NCI-H2107 treated with DMSO at 0.1 percent for 48 hours (cell line): Measurements from ENCODE around the gene AMIGO1.

Experiments
- DNase-seq: peaks from one replicate; lab custom pipeline; 2025; ENCODE audit not compliant: unreplicated experiment; lab: John Stamatoyannopoulos, UW

AMIGO1 gene

GRCh38 chr1:109503935-109504334 lies 5.6 kb downstream of the AMIGO1 start:
- DNase-seq, result no peak

GRCh38 chr1:109502364-109502851 lies 7.1 kb downstream of the AMIGO1 start:
- DNase-seq, result no peak

- DNase-seq, result no peak
Measured at GRCh38 chr1:109501644-109502363, 7.7 kb downstream of the AMIGO1 start.

GRCh38 chr1:109500941-109501381 lies 8.6 kb downstream of the AMIGO1 start:
- DNase-seq, result no peak

- DNase-seq, result no peak
Measured at GRCh38 chr1:109499661-109500536, 9.6 kb downstream of the AMIGO1 start.

- DNase-seq, result no peak
Measured at GRCh38 chr1:109499081-109499480, 10.4 kb downstream of the AMIGO1 start.

GRCh38 chr1:109498161-109498801 lies 11.2 kb downstream of the AMIGO1 start:
- peak; percentile 29 for DNase-seq

GRCh38 chr1:109497449-109498160 lies 11.9 kb downstream of the AMIGO1 start:
- DNase-seq, result peak; percentile 43

GRCh38 chr1:109495738-109496137 lies 13.8 kb downstream of the AMIGO1 start:
- DNase-seq, result no peak

GRCh38 chr1:109493805-109494539 lies 15.6 kb downstream of the AMIGO1 start, which contains the start of gene CYB561D1:
Gene CYB561D1 (plus strand): TSS chr1:109494094. CDS start chr1:109494140, 46 bp downstream.
- peak; percentile 55 for DNase-seq

GRCh38 chr1:109493227-109493626 lies 16.3 kb downstream of the AMIGO1 start:
- DNase-seq, result no peak

GRCh38 chr1:109492779-109493178 lies 16.7 kb downstream of the AMIGO1 start:
- no peak for DNase-seq

- no peak for DNase-seq
Measured at GRCh38 chr1:109491372-109491771, 18.2 kb downstream of the AMIGO1 start.

GRCh38 chr1:109490934-109491302 lies 18.6 kb downstream of the AMIGO1 start:
- no peak for DNase-seq

GRCh38 chr1:109490029-109490933 lies 19.2 kb downstream of the AMIGO1 start:
- DNase-seq, result peak; percentile 30

- no peak for DNase-seq
Measured at GRCh38 chr1:109488696-109489095, 20.8 kb downstream of the AMIGO1 start.

GRCh38 chr1:109488201-109488600 lies 21.3 kb downstream of the AMIGO1 start:
- no peak for DNase-seq

GRCh38 chr1:109487261-109487660 lies 22.3 kb downstream of the AMIGO1 start:
- no peak for DNase-seq

GRCh38 chr1:109485001-109485400 lies 24.5 kb downstream of the AMIGO1 start:
- no peak for DNase-seq
